IMR-90 (cell line): ENCODE data around the gene RELT. TPM values are rescaled to one million over a fixed set of nuclear protein-coding genes. Genes with fewer than 3 reads are reported as not detected.

Experiments used
- ATAC-seq: fragments of 200-7000 bp; cut with Tn5 transposase; 2 replicates; pipeline ENCODE4 v1.9.1; 2020; ENCODE audit warnings: low read depth, mild to moderate bottlenecking, moderate library complexity
- BruUV-seq: library from RNA; stranded (reverse); fragments of 400-500 nt; replicated peaks from 2 replicates; lab custom pipeline; 2021; lab: Mats Ljungman, UMichigan
- CTCF ChIA-PET: fragments of 300-600 bp; formaldehyde crosslinking; extraction: SDS; loops from one replicate; lab custom pipeline; 2021; ENCODE audit warnings: antibody characterized with exemption; lab: Yijun Ruan, JAX
- POLR2A ChIA-PET: fragments of 300-600 bp; sonication (Branson Sonifier 250); formaldehyde crosslinking; loops from one replicate; lab custom pipeline; 2022; ENCODE audit warnings: antibody characterized with exemption; ENCODE audit not compliant: unreplicated experiment; lab: Charles Lee
- DNase-seq: peaks from one replicate; pipeline ENCODE4 v3.0.0; 2013
- H2AFZ ChIP-seq: replicated peaks from 2 replicates; pipeline ENCODE3; 2013; ENCODE audit warnings: low read length, mild to moderate bottlenecking; ENCODE audit not compliant: poor library complexity
- H2AK5ac ChIP-seq: 2 replicates; pipeline ENCODE4 v1.6.1; 2013; ENCODE audit warnings: low read depth, low read length, inconsistent platforms
- H2AK9ac ChIP-seq: replicated peaks from 2 replicates; pipeline ENCODE3; 2013; ENCODE audit warnings: mild to moderate bottlenecking, low read depth, low read length, moderate library complexity; ENCODE audit not compliant: poor library complexity
- H2BK120ac ChIP-seq: 2 replicates; pipeline ENCODE4 v1.6.1; 2013; ENCODE audit warnings: low read depth, low read length, inconsistent platforms
- H2BK15ac ChIP-seq: 3 replicates; pipeline ENCODE4 v1.6.1; 2013; ENCODE audit warnings: low read depth, low read length, inconsistent platforms
- H2BK20ac ChIP-seq: 2 replicates; pipeline ENCODE4 v1.6.1; 2013; ENCODE audit warnings: low read depth, mild to moderate bottlenecking, inconsistent platforms, low read length, moderate library complexity
- H2BK5ac ChIP-seq: 2 replicates; pipeline ENCODE4 v1.6.1; 2013; ENCODE audit warnings: mild to moderate bottlenecking, low read depth, low read length, inconsistent platforms; ENCODE audit not compliant: poor library complexity, severe bottlenecking
- H3K14ac ChIP-seq: replicated peaks from 2 replicates; pipeline ENCODE4 v1.6.1; 2013; ENCODE audit warnings: low read depth, low read length, inconsistent platforms
- H3K18ac ChIP-seq: 2 replicates; pipeline ENCODE4 v1.6.1; 2013; ENCODE audit warnings: low read depth, low read length, control low read depth
- H3K23ac ChIP-seq: 2 replicates; pipeline ENCODE4 v1.6.1; 2013; ENCODE audit warnings: low read depth, low read length, inconsistent platforms
- H3K27ac ChIP-seq: 2 replicates; pipeline ENCODE4 v1.5.1; 2013; ENCODE audit warnings: mild to moderate bottlenecking, control low read depth, low read length; ENCODE audit not compliant: insufficient read depth
- H3K27me3 ChIP-seq: 2 replicates; pipeline ENCODE4 v1.6.1; 2013; ENCODE audit warnings: low read length; ENCODE audit not compliant: control insufficient read depth, insufficient read depth
- H3K36me3 ChIP-seq: 2 replicates; pipeline ENCODE4 v1.6.1; 2013; ENCODE audit warnings: low read length, mixed read lengths; ENCODE audit not compliant: control insufficient read depth, insufficient read depth
- H3K4ac ChIP-seq: 2 replicates; pipeline ENCODE4 v1.6.1; 2013; ENCODE audit warnings: low read depth, low read length, inconsistent platforms
- H3K4me1 ChIP-seq: 2 replicates; pipeline ENCODE4 v1.6.1; 2013; ENCODE audit warnings: low read length, mixed read lengths; ENCODE audit not compliant: control insufficient read depth, insufficient read depth
- H3K4me2 ChIP-seq: 2 replicates; pipeline ENCODE4 v1.6.1; 2013; ENCODE audit warnings: low read depth, mild to moderate bottlenecking, control low read depth, low read length, moderate library complexity
- H3K4me3 ChIP-seq: 2 replicates; pipeline ENCODE4 v1.5.1; 2013; ENCODE audit warnings: low read depth, mild to moderate bottlenecking, control low read depth, low read length, moderate library complexity; ENCODE audit not compliant: insufficient read depth
- H3K56ac ChIP-seq: 2 replicates; pipeline ENCODE4 v1.6.1; 2013; ENCODE audit warnings: low read length, inconsistent platforms; ENCODE audit not compliant: insufficient read depth; ENCODE audit errors: extremely low read depth
- H3K79me1 ChIP-seq, 2 experiments: 2 replicates each; pipeline ENCODE4 v1.6.1; 2013; ENCODE audit warnings: low read length in 2 of 2, inconsistent platforms in 1 of 2, low read depth in 1 of 2
- H3K9ac ChIP-seq: 2 replicates; pipeline ENCODE4 v1.6.1; 2013; ENCODE audit warnings: low read depth, low read length, control low read depth
- H3K9me1 ChIP-seq: 2 replicates; pipeline ENCODE4 v1.6.1; 2013; ENCODE audit warnings: low read length, inconsistent platforms; ENCODE audit not compliant: insufficient read depth
- H3K9me3 ChIP-seq: 2 replicates; pipeline ENCODE4 v1.6.1; 2013; ENCODE audit warnings: low read length; ENCODE audit not compliant: control insufficient read depth, insufficient read depth
- H4K20me1 ChIP-seq: 2 replicates; pipeline ENCODE4 v1.6.1; 2013; ENCODE audit warnings: low read length, inconsistent platforms; ENCODE audit not compliant: insufficient read depth
- H4K5ac ChIP-seq: 2 replicates; pipeline ENCODE4 v1.6.1; 2013; ENCODE audit warnings: mild to moderate bottlenecking, low read depth, low read length, control low read depth
- H4K8ac ChIP-seq, 2 experiments: 2 replicates each; pipeline ENCODE4 v1.6.1; 2013; ENCODE audit warnings: low read depth in 2 of 2, low read length in 2 of 2, control low read depth in 1 of 2, inconsistent platforms in 1 of 2
- H4K91ac ChIP-seq: 2 replicates; pipeline ENCODE4 v1.6.1; 2013; ENCODE audit warnings: low read depth, low read length, inconsistent platforms; ENCODE audit not compliant: insufficient read depth
- BHLHE40 ChIP-seq: fragments of 150-350 bp; IDR thresholded peaks from 2 replicates; pipeline ENCODE4 v1.6.1; 2016; ENCODE audit warnings: mild to moderate bottlenecking, low read depth, low read length
- CHD1 ChIP-seq: IDR thresholded peaks from 2 replicates; pipeline ENCODE4 v1.6.1; 2012; ENCODE audit warnings: low read depth, low read length, improper control_type of control experiment
- FOS ChIP-seq: fragments of 150-350 bp; IDR thresholded peaks from 2 replicates; pipeline ENCODE4 v1.6.1; 2016; ENCODE audit warnings: low read depth, low read length
- RAD21 ChIP-seq: IDR thresholded peaks from 2 replicates; pipeline ENCODE4 v1.6.1; 2012; ENCODE audit warnings: low read length, improper control_type of control experiment
- WGBS, 2 experiments: methylation state at CpG; one replicate each; pipeline versions ENCODE4 v1.1.5 to v1.1.7; 2013; ENCODE audit warnings: missing lambda C conversion rate in 2 of 2; ENCODE audit not compliant: insufficient read length in 1 of 2; ENCODE audit errors: extremely low coverage in 2 of 2; 5-methylcytosine and 5-hydroxymethylcytosine counted together
- dilution Hi-C: fragments of 300-500 bp; cut with HindIII; formaldehyde crosslinking; loops from one replicate; pipeline ENCODE4 v1.14.3; 2018; ENCODE audit warnings: low sequenced_read_pairs; ENCODE audit not compliant: unreplicated experiment
- in situ Hi-C: fragments of 300-500 bp; cut with MboI; formaldehyde crosslinking; loops from 3 replicates; pipeline ENCODE4 v1.14.3; 2019; ENCODE audit warnings: low sequenced_read_pairs, inconsistent platforms, mixed read lengths
- intact Hi-C: fragments of 100-400 bp; cut with micrococcal nuclease; formaldehyde crosslinking; loops from 2 replicates; pipeline ENCODE4 v1.10.0; 2022
- polyA plus RNA-seq, 3 experiments: library from polyadenylated mRNA; depleted of rRNA; stranded (reverse); fragments of >200 nt; gene quantifications; 2 replicates each; pipeline ENCODE4 v1.2.3, GENCODE V29; 2012; ENCODE audit warnings: low replicate concordance in 1 of 3
- total RNA-seq: library from RNA; depleted of rRNA; stranded (reverse); fragments of >200 nt; gene quantifications from 2 replicates; pipeline ENCODE4 v1.2.3, GENCODE V29; 2012
- TF ChIP-seq, protein P1 (sequence below): conservative IDR thresholded peaks from 2 replicates; pipeline ENCODE4 v1.5.1; 2012; ENCODE audit warnings: mild to moderate bottlenecking, low read depth, low read length, improper control_type of control experiment

RELT gene
- total and polyA plus RNA-seq, 2 of the 4 experiments (the other 2 are of a cell fraction), result 2.3 to 5.3 TPM

DNA sequence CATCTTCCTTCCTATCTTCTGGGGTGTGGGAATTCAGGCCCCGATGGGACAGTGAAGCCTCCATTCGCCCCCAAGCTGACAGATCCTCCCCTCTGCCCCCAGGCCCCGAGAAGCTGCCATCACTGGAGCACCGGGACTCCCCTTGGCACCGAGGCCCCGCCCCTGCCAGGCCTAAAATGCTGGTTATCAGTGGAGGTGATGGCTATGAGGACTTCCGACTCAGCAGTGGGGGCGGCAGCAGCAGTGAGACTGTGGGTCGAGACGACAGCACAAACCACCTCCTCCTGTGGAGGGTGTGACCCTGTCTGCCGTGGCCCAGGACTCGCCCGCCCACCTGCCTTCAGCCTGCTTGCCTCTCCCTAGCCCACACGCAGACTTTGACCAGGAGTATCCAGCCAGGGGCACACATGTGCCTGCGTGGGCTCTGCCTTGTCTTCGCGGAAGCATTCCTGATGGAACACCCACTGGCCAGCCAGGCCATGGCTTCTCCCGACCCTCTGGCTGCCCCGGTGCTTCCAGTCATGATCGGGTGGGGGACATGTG lies 8.6 kb upstream of the RELT start:
- intact Hi-C loops (no loop called here), dilution Hi-C loops (no loop called here), in situ Hi-C loops (no loop called here)
- no peak overlapping the region for H4K8ac ChIP-seq
- no peak overlapping the region for H2BK120ac ChIP-seq
- H3K56ac ChIP-seq, result no peak overlapping the region
- H3K9me3 ChIP-seq, result no peaks in the 10 kb centered on the region
- H3K9me1 ChIP-seq, result 0 out of 2 replicates have a peak, but pooled peaks cover 4% of the 10 kb centered on the region
- WGBS, 2 experiments, result 71% methylated on average over 2 of the region's 20 CpGs; no CpG with 5 or more reads in 1 of the 2 experiments
- H2AK9ac ChIP-seq, result no peak overlapping the region
- POLR2A ChIA-PET, result no interaction called here
- H3K27ac ChIP-seq, result no peak overlapping the region
- no peak for ATAC-seq
- no TSS peak for BruUV-seq
- H4K5ac ChIP-seq, result no peak overlapping the region
- H2AK5ac ChIP-seq, result no peak overlapping the region
- no peak overlapping the region for H2AFZ ChIP-seq
- no peak for TF ChIP-seq CHD1
- no peak for TF ChIP-seq RAD21
- no peak for TF ChIP-seq BHLHE40
- no peak for TF ChIP-seq FOS
- TF ChIP-seq, protein P1, sequence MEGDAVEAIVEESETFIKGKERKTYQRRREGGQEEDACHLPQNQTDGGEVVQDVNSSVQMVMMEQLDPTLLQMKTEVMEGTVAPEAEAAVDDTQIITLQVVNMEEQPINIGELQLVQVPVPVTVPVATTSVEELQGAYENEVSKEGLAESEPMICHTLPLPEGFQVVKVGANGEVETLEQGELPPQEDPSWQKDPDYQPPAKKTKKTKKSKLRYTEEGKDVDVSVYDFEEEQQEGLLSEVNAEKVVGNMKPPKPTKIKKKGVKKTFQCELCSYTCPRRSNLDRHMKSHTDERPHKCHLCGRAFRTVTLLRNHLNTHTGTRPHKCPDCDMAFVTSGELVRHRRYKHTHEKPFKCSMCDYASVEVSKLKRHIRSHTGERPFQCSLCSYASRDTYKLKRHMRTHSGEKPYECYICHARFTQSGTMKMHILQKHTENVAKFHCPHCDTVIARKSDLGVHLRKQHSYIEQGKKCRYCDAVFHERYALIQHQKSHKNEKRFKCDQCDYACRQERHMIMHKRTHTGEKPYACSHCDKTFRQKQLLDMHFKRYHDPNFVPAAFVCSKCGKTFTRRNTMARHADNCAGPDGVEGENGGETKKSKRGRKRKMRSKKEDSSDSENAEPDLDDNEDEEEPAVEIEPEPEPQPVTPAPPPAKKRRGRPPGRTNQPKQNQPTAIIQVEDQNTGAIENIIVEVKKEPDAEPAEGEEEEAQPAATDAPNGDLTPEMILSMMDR, result no peak
- H3K9ac ChIP-seq, result no peak overlapping the region
- no peak overlapping the region for H2BK20ac ChIP-seq
- no peaks in the 10 kb centered on the region for H3K4me1 ChIP-seq
- H2BK15ac ChIP-seq, result no peak overlapping the region
- H3K23ac ChIP-seq, result no peak overlapping the region
- H4K91ac ChIP-seq, result no peak overlapping the region
- H4K20me1 ChIP-seq, result peaks cover 12% of the 10 kb centered on the region; the same call in 1 of the 2 replicates
- no peak for DNase-seq
- H3K36me3 ChIP-seq, result peaks cover 62% of the 10 kb centered on the region
- H2BK5ac ChIP-seq, result no peak overlapping the region
- H3K27me3 ChIP-seq, result no peaks in the 10 kb centered on the region
- no peak overlapping the region for H3K18ac ChIP-seq
- peaks cover 0 to 17% of the 10 kb centered on the region in 2 experiments; a peak in 2 of 4 replicates for H3K79me1 ChIP-seq
- no peak overlapping the region for H3K4me3 ChIP-seq
- no peak overlapping the region for H3K14ac ChIP-seq
- no peak overlapping the region for H3K4me2 ChIP-seq
- no peak overlapping the region for H3K4ac ChIP-seq
- CTCF ChIA-PET, result no interaction called here
